Fibroblast of skin of right biceps (primary cell): Measurements from ENCODE around the gene RTN4RL1.
A peak's percentile ranks its signal among the peaks of the same experiment; 100 is the strongest.

ENCODE experiments used
- DNase-seq: peaks from one replicate; pipeline ENCODE4 v3.0.0-alpha.2; 2013

RTN4RL1 gene, protein sequence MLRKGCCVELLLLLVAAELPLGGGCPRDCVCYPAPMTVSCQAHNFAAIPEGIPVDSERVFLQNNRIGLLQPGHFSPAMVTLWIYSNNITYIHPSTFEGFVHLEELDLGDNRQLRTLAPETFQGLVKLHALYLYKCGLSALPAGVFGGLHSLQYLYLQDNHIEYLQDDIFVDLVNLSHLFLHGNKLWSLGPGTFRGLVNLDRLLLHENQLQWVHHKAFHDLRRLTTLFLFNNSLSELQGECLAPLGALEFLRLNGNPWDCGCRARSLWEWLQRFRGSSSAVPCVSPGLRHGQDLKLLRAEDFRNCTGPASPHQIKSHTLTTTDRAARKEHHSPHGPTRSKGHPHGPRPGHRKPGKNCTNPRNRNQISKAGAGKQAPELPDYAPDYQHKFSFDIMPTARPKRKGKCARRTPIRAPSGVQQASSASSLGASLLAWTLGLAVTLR

DNA sequence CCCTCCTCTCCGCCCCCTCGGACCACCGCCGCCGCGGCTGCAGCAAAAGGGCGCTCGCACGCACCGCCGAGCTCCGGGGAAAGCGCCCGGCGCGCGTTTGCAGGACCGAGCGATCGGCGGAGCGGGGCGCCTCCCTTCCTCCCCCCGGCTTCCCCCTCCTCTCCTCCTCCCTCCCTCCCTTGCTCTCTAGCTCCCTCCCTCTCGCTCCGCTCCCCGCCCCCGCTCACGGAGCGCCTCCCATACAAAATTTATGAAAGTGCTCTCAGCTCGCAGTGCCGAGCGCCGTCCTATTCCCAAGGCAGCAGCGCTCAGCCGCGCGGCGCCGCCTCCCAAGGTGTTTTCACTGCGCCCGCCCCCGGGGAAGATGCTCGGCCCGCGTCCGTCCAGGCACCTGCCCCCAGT is at the start of gene RTN4RL1:
Gene RTN4RL1 (minus strand): TSS at position 115 of the 402 bp plus-strand sequence. CDS start 469 bp downstream, outside the sequence.
- peak; percentile 69 for DNase-seq

DNA sequence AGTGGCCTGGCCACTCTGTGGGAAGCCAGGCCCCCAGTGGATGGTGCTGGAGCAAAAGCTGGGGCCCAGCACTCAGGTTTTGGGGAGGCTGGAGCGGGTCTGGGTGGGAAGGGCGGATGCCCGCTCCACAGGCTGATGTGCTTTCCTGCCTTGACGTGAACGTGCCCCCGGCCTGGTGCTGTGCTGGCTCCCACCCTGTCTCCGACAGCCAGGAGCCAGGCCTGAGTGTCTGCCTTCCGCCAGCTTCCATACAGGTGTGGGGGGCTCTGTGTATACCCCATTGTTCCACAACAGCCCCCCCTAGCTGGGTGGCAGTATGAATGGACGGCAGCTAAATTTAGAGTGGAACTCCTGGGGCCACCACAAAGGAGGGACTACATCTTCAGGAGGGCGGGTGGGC is 49.8 kb upstream of the RTN4RL1 start:
- DNase-seq: no peak

DNA sequence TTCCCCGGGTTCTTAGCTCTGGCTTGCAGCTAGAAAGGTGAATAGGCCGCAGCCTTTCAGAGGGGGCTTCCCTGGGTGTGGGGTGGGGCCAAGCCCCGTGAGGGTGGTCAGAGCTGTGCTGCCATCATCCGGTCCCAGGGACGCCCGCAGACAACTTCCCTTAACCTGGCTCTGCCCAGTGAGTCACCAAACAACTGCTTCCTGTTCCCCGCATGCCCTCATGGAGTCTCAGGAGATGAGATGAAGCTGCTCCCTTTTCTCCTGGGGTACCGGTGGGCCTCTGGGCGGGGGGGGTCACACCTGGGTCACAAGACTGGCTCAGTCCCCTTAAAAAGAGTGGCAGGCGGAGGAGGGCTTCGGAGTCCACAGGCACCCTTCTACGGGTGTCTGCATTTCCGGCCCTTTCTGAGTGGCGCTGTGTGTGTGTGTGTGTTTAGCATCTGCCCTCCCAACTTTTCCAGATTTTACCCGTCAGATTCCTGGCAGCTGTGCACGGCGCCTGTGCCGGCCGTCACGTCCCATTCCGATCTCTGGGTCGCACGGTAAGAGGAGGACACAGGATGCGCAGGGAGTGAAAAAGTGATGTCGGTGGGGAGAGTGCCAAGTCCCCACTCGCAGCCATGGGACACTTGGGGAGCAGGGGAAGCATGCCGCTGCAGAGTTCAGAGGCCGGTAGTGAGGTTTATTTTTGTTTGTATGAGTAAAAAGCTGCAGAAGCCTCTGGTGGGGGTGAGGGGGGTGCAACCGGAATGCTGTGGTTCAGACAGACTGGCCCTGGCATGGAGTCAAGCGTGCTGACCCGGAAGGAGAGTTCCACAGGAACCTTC is 46.5 kb upstream of the RTN4RL1 start:
- DNase-seq: peak; percentile 69

DNA sequence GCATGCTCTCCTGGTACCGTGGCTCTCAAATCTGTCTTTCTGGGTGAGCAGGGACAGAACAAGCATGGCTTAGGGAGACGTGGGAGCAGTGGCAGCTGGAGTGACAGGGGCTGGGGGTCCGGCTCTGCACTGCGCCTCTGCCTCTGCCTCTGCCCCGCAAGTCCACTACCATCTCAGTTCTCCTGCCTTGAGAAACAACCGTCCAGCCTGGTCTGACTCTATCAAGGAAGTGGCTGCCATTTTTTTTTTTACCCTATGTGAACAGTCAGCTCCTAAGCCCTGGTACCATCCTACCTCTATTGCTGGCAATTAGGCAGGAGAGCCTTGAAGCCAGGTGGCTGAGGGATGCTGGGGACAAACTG is 45.9 kb upstream of the RTN4RL1 start:
- no peak for DNase-seq

DNA sequence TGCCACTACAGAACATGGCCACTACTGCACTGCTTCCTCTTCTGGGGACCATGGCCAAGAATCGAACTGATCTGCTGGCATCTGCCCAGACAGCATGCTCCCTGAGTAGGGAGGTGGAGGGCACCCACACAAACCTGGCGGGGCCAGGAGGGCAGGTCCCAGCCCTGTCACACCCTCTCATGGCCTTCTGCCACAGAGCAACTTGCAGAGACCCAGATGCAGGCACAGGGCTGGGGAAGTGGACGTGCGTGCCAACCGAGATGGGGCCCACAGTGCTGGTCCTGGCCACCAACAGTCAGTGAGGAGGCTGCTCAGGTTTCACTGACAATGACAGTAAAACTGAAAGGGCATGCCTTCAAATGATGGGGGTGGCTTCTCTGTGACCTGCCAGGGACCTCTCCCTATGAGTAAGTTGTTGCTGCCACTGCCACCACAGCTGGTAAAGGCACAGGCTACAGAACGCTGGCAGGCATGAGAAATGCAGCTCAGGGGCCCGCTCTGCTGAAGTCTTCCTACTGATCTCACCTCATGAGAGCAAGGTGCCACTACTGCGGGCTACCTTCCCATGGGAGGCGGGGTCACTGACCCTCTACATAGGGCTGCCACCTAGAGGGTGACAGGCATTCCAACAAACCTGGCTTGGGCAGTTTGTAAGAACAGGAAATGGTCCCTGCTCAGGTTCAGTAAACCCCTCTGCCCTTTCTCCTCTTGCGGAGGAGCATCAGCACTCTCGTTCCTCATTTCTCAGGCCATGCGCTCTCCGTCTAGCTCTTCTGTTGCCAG is 45.3 kb upstream of the RTN4RL1 start:
- no peak for DNase-seq

DNA sequence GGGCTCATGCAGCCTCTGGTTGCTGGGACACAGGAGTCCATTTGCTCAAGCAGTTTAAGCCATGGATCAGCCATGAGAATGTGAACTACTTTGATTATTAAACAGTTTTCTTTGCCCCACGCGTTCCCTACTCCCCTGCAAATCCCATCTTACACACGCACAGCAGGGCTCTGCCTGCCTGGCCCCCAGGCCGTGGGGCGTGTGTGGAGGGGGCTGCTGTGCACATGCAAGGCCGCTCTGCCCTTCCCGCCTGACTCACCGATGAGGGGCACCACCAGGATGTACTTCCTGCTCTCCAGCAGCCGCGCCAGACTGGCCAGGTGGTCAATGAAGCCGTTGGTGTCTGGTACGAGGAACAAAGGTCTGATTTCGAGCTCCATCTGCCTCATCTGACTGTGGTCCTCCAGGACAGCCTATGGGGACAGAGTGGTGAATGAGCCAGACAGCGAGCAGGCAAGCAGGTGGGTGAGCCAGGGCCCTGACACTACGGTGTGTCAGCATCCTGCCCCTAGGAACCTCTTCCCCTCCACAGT is 43.5 kb upstream of the RTN4RL1 start:
- peak; percentile 78 for DNase-seq

DNA sequence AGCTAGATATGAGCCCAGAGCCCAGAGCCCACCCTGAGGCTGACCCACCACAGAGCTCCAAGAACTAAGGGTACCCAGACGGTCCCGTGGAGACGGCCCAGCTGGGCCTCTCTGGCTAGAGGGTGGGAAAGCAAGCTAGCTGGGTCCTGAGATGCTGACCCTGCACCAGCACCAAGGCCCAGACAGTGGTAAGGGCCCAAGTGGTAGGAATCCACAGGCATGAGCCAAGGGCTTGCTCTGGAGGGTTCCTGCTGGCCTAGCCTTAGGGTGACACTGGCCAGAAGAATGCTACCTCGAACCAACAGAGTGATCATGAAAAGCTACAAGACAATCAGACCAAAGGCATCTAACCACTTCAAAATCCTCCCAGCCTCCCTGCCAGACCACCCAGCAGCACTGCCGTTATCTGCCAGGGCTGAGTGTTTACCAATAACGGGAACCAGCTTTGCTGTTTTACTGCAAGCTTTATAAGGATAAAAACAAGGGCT is 42.9 kb upstream of the RTN4RL1 start:
- peak; percentile 95 for DNase-seq

DNA sequence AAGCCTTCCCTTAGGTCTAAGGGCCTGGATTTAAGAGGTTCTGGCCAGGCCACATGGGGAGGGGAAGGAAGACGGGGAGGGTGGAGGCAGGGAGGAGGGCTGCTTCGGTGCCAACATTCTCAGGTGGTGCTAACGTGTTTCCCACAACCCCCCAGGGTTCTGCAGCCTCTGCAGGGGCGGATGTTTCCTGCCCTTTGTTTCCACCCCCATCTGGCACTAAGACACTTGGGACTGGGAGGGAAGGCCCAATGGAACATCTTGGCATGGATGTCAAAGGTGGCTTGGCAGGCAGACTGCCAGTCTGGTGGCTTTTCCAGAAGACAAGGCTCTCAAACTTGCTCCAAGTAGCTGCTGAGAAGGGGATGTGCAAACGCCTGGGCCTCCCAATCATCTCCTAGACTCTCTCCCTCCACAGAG is 42.5 kb upstream of the RTN4RL1 start:
- peak; percentile 80 for DNase-seq

DNA sequence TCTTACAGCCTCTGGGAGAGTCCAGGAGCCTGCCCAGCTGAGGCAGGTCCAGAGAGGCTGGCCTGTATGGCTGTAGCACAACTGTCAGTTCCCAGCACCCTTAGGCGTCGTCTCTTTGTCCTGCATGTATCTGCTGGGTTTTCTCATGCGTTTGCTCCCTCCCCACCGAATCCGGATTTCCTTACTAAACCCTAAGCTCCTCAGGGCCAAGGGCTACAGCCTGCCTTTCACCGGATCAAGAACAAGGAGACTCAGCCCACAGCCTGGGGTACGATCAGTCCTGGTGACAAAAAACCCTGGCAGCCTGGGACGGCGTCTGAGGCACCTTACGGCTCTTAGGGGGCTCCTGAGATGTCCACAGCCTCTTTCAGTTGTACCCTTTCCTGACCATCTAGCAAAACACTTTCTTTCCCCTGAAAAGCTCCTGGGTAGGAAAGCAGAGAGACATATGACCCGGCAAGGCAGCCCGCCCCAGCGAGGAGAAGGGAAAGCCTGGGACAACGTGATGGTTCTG is 42.0 kb upstream of the RTN4RL1 start:
- DNase-seq: peak; percentile 28

DNA sequence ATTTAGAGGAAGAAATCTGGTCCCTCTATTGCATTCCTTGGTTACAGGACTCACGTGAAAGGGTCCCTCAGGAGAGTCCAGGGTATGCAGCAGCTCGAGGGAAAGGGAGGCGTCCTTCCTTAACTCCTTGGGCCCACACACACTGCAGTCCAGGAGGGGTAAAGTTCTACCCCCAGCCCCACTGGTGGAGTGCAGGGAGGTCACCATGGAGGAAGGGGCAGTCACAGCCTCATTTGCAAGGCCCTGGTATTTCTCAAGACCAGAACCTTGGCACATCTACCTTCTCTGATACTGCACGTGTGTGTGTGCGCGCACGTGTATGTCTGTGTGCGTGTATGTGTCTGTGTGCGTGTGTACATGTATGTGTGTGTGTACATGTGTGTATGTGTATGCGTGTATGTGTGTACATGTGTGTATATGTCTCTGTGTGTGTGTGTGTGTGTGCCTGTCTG is 40.8 kb upstream of the RTN4RL1 start:
- no peak for DNase-seq

DNA sequence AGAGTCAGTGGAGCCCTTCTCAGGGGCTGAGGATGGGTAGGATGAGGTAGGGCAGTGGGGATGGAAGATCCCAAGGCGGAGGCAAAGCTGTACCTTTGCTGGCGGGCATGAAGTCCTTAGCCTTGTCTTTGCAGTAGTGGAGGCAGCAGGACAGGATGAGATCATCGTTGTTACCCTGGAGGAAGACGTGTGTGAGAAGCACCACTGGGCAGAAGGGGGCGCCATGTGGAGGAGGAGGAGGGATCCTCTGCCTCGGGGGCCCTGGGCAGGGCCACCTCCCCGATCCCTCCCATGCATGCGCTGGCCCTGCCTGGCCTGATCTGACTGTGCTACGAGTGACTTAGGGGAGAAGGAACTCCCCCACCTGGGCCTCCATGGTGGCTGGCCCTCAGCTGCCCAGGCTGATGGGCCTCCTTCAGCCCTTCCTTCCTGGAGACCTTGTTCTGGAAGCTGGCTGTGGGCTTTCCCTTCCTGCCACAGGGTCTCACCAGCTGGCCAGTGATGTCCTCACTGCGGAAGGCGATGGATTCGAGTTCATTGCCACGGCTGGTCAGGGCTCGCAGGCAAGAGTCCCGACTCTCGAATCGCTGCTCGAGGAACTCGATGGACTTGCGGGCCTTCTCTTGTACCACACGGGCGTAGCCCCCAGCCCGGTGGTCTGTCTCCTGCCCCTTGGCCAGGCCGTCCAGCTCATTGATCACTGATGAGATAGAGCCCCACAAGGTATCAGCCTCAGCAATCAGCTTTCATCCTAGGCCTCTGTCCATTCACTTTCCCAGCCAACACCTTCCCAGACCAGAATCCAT is 40.0 kb upstream of the RTN4RL1 start:
- DNase-seq: peak; percentile 85

DNA sequence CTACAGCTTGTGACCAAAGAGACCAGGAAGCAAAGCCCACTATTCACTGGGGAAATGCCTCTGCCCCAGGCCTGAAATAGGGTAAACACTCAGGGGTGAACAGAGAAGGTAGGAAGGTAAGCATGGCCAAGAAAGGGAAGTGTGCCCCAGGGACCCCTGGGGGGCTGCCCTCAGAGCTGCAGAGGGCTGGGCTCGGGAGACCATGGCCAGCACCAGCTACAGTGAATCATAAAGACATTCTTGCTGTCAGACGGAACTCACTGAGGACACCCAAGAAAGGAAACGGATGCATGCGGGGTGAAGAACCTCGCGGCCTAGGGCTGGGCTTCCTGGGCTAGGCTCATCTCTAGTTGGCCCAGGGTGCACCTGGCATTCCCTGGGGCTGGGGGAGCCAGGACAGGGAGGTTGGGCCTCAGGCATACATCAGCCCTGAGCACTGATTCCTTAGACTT is 39.4 kb upstream of the RTN4RL1 start:
- peak; percentile 61 for DNase-seq

DNA sequence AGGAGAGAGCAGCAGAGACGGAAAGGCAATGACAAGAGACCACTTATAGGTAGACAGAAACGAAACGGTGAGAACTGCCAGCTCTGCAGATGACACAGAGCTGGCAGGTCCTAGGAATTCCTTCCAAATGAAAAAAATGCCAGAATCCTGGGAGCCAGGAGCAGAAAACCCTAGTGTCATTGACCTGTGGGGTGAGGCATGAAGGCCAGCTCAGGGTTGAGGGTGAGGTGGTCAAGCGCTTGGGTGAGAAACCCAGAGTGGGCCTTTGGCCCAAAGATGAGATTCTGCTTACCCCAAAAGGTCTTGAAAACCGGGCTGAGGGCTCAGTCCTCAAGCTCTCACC is 39.0 kb upstream of the RTN4RL1 start:
- DNase-seq: no peak

DNA sequence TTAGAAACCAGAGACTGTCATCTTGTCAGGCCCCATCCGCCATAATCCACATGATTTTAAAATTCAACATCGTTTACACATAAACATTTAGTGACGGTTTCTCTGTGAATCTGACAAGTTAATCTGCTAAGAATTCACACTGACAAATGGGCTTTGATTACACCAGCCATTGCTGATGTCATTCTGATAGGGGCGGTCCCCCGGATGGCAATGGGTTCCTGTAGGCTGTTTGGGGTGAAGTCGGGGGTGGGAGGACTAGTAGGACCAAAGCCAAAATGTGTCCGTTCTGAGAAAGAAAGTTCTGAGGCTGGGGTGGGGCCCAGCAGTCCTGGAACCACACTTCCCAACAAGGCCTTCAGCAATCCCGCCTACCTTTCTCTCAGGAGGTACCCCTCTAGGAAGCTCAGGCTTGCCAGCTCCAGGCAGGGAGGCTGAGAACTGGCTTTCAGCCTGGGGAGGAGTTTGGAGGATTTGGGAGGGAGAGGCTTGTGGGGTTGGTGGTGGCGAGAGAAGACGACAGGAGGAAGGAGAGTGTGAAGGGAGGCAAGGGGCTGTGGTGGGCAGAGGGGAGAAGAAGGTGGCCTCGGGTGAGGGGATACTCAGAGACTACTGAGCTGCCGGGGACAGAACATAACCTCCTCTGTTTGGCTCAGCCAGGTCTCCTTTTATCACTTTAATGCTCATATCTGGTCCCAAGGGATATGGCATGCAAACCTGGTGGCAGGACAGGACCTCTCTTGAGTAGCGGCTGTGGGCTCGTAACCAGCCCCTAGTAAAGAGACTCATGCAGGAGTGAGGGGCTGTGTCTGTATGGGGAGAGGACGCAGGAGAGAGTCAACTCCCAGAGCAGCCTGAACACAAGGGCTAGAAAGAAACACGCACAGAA is 38.4 kb upstream of the RTN4RL1 start:
- peak; percentile 87 for DNase-seq

DNA sequence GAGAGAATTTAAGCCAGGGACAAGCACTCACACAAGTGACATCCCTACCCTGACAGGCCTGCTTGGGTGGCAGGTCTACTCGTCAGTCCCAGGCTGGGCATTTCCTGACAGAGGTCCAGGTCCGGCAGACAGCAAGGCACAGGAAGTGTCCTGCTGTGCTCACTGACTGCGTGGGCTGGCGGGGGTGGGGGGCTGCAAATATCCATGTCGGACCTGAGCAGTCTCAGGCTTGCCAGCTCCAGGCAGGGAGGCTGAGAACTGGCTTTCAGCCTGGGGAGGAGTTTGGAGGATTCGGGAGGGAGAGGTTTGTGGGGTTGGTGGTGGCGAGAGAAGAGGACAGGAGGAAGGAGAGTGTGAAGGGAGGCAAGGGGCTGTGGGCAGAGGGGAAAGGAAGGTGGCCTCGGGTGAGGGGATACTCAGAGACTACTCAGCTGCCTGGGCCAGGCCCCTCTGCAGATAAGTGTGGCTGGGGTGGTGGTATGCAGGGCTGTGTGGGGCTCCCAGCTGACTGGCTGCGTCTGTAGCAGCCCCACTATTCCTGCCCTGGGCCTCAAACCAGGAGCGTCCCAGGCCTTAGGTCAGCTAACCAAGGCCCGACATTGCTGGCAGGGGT is 37.5 kb upstream of the RTN4RL1 start:
- DNase-seq: peak; percentile 75

DNA sequence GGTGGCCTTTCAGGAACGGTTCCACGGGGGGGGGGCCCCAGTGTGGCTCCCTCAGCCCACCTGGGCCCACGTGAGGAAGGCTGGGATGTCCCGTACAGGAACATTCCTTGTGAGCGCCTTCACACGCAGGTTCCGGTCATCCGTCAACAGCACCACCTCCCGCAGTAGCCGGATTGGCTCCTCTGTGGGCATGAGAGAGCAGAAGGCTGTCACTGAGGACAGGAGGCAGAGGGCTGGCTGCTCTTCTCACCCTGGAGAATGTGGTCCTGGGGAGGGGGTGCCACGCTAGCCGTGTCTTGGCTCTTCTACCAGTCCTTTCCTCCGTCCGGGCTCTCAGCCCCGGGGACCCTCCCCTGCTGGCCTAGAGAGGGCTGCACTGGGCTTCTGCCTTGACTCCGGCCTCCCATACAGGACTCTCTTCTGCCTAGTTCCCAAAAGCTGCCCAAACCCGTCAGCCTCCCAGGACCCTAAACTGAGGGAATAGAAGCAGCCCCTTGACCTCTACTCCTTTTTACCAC is 36.4 kb upstream of the RTN4RL1 start:
- DNase-seq: no peak

DNA sequence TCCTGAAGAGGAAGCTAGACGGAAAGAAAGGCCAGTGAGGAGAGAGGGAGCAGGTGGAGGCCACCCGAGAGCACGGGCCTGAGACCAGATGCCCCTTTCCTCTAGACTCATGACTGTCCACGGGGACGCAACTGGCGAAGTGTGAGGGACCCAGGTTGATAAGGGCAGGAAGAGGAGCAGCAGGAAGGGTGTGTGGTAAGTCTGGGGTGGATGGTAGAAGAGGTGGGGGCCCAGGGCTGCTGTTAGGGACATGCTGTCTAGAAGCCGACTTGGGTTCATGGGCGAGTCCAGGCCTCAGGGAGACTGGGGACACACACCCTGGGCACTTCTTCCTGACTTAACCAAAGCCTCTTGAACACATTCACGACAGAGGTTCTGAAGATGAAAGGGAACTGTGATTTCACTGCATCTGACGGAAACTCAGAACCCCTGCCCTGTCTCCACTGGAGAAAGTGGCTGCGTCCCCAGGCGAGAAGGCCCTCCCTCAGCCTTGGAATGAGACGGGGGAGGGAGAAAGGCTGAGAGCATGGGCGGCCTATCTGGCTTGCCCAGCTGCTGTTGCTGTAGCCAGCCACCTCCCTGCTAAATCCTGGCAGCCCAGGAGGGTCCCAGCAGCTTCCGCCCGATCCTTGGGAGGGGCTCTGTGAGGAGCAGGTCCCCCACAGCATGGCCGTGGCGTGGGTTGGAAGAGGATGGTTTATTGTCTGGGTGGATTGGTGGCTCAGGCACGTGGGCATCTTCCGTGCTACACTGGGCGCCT is 35.7 kb upstream of the RTN4RL1 start:
- DNase-seq: peak; percentile 28

DNA sequence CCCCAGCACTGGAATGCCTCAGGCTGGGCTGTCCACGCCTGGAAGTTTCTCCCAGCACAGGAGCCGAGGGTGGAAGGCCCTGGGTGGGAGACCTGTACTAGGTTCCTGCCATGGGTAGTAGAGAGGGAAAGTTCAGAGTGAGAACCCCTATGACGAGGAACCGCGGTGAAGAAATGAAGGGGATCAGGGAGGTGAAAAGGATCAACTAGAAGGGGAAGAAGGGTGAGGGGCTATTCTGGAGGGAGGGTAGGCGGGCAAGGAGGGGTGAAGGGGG is 35.2 kb upstream of the RTN4RL1 start:
- DNase-seq: no peak
